Urinary bladder (tissue), 4 donors: ENCODE data around the gene EPHA5. TPM values are rescaled to one million over a fixed set of nuclear protein-coding genes. Genes with fewer than 3 reads are reported as not detected.

Experiments
- DNase-seq: peaks from one replicate; pipeline ENCODE4 v3.0.0-alpha.2; 2015; ENCODE audit errors: extremely low spot score
- H3K27ac ChIP-seq: one replicate; pipeline ENCODE4 v1.5.1; 2013; ENCODE audit warnings: low read depth, mild to moderate bottlenecking, moderate library complexity
- H3K36me3 ChIP-seq: one replicate; pipeline ENCODE4 v1.6.1; 2013; ENCODE audit warnings: mild to moderate bottlenecking, moderate library complexity; ENCODE audit not compliant: insufficient read depth
- H3K4me1 ChIP-seq: one replicate; pipeline ENCODE4 v1.6.1; 2013; ENCODE audit warnings: mild to moderate bottlenecking, moderate library complexity; ENCODE audit not compliant: insufficient read depth
- H3K4me3 ChIP-seq: one replicate; pipeline ENCODE4 v1.5.1; 2013; ENCODE audit warnings: low read depth, low read length
- WGBS: extraction: QIAGEN DNeasy Blood & Tissue Kit; methylation state at CpG from one replicate; pipeline ENCODE4 v1.1.7; 2013; 5-methylcytosine and 5-hydroxymethylcytosine counted together
- polyA plus RNA-seq: library from polyadenylated mRNA; stranded (reverse); fragments of 200-250 nt; gene quantifications from one replicate; pipeline ENCODE4 v1.2.3, GENCODE V29; 2013
- total RNA-seq: library from RNA; depleted of rRNA; stranded (reverse); fragments of >200 nt; gene quantifications from one replicate; pipeline ENCODE4 v1.2.3, GENCODE V29; 2014
- donor health status: healthy with polysubstance abuse.
- donor health status: healthy.

The EPHA5 gene
- total and polyA plus RNA-seq, 2 donors, result 0.35 to 4.1 TPM

GRCh38 chr4:65508168-65508567, 162.1 kb downstream of the EPHA5 start:
- Histone ChIP-seq H3K27ac (no peak overlapping the region), H3K4me1 (no peaks in the 10 kb centered on the region), H3K4me3 (no peak overlapping the region), H3K36me3 (no peaks in the 10 kb centered on the region)
- no peak for DNase-seq
- 48% methylated on average over 2 of the region's 2 CpGs for WGBS

DNA sequence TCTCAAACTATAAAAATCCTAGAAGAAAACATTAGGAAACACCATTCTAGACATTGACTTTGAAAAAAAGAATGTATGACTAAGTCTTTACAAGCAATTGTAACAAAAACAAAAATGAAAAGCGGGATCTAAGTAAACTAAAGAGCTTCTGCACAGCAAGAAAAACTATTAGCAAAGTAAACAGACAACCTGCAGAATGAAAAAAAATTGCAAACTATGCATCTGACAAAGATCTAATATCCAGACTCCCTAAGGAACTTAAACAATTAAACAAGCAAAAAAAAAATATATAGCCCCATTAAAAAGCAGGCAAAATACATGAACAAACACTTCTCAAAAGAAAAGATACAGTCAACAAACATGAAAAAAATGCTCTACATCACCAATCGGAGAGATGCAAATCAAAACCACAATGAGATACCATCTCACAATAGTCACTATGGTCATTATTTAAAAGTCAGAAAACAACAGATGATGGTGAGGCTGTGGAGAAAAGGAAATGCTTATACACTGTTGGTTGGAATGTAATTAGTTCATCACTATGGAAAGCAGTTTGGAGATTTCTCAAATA, 168.1 kb downstream of the EPHA5 start:
- WGBS, result 70% methylated on average over 2 of the region's 2 CpGs
- Histone ChIP-seq H3K27ac (no peak overlapping the region), H3K4me1 (no peaks in the 10 kb centered on the region), H3K36me3 (no peaks in the 10 kb centered on the region), H3K4me3 (no peak overlapping the region)
- no peak for DNase-seq

DNA sequence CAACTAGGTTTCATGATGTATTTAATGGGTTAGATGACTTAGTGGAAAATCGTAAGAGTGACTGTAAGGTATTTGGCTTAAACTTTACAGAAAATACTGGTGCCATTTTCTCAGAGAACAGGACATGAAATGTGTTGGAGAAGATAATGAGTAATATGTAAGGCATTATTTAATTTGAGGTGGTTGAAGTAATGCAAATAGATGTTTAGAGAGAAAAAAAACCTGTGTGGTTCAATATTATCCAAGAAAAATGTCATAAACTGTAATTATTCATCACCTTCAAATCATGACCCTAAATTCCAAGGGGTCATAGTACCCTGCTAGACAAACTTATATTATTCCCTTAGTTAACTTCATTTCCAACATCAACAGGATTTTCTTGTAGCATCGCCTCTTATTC, 171.7 kb downstream of the EPHA5 start:
- Histone ChIP-seq H3K4me1 (no peaks in the 10 kb centered on the region), H3K27ac (no peak overlapping the region), H3K36me3 (no peaks in the 10 kb centered on the region), H3K4me3 (no peak overlapping the region)
- no peak for DNase-seq
- 69% methylated on average over 2 of the region's 2 CpGs for WGBS

GRCh38 chr4:65495439-65495838, 174.8 kb downstream of the EPHA5 start:
- WGBS, result 56% methylated on average over 1 of the region's 1 CpG
- DNase-seq, result no peak
- Histone ChIP-seq H3K27ac (no peak overlapping the region), H3K36me3 (no peaks in the 10 kb centered on the region), H3K4me3 (no peak overlapping the region), H3K4me1 (no peaks in the 10 kb centered on the region)

GRCh38 chr4:65482410-65482809, 187.9 kb downstream of the EPHA5 start:
- Histone ChIP-seq H3K4me1 (no peaks in the 10 kb centered on the region), H3K36me3 (no peaks in the 10 kb centered on the region), H3K4me3 (no peak overlapping the region), H3K27ac (no peak overlapping the region)
- 80% methylated on average over 1 of the region's 1 CpG for WGBS
- DNase-seq, result no peak

DNA sequence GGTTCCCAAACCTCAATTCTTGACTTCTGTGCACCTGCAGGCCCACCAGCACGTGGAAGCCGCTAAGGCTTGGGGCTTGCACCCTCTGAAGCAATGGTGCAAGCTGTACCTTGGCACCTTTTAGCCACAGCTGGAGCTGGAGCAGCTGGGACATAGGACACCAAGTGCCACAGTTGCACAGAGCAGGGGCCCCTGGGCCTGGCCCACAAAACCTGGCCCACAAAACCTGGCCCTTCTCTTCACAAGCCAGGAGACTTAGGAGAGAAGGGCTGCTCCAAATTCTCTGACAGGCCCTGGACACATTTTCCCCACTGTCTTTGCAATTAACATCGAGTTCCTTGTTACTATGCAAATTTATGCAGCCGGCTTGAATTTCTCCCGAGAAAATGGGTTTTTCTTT, 197.8 kb downstream of the EPHA5 start:
- Histone ChIP-seq H3K4me3 (no peak overlapping the region), H3K36me3 (no peaks in the 10 kb centered on the region)
- 92% methylated on average over 5 of the region's 5 CpGs for WGBS

GRCh38 chr4:65467068-65467680, 203.1 kb downstream of the EPHA5 start:
- Histone ChIP-seq H3K36me3 (no peaks in the 10 kb centered on the region), H3K4me1 (no peaks in the 10 kb centered on the region), H3K27ac (no peak overlapping the region), H3K4me3 (no peak overlapping the region)
- DNase-seq, result peak; percentile 10
- 54% methylated on average over 1 of the region's 1 CpG for WGBS

More for the DNA sequence above, 197.8 kb downstream of the EPHA5 start:
- H3K27ac ChIP-seq, result no peak overlapping the region
- no peak for DNase-seq
- no peaks in the 10 kb centered on the region for H3K4me1 ChIP-seq

DNA sequence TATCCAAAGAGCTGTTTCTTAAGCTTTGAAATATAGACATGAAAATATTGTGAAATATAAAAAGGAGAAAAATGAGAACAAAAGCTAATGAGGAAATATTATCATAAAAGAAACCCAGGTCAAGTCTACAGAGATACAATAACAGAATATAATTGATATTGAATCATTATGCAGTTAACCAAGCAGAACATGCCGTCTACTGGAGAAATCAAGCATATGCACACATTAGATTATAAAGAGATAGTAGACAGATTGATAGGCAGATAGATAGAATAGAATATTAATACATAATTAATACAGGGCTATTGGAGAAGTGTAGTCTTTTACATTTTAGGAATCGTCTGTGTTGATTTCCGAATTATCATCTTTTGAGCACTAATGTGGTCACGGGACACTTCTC, 208.5 kb downstream of the EPHA5 start:
- H3K4me3 ChIP-seq, result no peak overlapping the region
- no peaks in the 10 kb centered on the region for H3K36me3 ChIP-seq
- 81% methylated on average over 4 of the region's 4 CpGs for WGBS
- no peak for DNase-seq
- H3K4me1 ChIP-seq, result no peaks in the 10 kb centered on the region
- no peak overlapping the region for H3K27ac ChIP-seq

- Histone ChIP-seq H3K4me3 (no peak overlapping the region), H3K4me1 (no peaks in the 10 kb centered on the region), H3K27ac (no peak overlapping the region), H3K36me3 (no peaks in the 10 kb centered on the region)
- DNase-seq, result no peak
- WGBS, result 51% methylated on average over 2 of the region's 2 CpGs
Observed at GRCh38 chr4:65457011-65457410, 213.3 kb downstream of the EPHA5 start.

DNA sequence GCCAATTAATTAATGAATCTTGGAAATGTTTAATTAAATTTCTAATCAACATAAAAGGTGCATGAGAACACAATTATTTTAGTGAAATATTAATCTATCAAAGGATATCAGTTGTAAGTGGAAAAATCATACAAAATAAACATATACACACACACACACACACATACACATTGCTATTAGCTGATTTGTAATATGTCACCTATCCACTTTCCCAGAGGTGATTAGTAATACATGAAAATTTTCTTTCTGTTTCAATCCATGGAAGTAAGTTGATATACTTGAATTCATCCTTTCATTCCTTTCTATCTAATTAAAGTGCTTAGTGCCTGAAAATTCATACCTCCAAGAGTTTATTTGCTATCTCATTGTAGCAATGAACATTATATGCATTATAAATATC, 213.7 kb downstream of the EPHA5 start:
- no peak overlapping the region for H3K4me3 ChIP-seq
- no peak overlapping the region for H3K27ac ChIP-seq
- DNase-seq, result no peak
- H3K36me3 ChIP-seq, result no peaks in the 10 kb centered on the region
- H3K4me1 ChIP-seq, result no peaks in the 10 kb centered on the region

DNA sequence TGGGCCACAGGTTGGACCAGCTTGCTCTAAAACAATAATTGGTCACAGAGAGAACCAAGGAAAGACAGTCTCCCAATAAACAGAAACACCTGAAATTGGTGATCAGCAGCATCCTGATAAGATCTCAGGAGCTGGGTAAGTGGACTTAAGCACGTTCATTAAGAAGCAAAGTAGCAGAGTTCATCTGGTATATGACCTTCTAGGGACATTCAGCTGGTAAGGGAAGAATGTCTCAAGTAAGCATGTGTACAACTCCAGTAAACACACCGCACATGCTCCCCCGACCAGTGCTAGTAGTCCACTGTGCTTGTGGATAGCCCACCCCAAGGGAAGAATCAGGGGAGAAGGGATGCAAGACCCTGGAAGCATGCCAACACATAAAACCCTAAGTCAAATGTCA, 216.9 kb downstream of the EPHA5 start:
- DNase-seq, result no peak
- Histone ChIP-seq H3K4me1 (no peaks in the 10 kb centered on the region), H3K27ac (no peak overlapping the region), H3K4me3 (no peak overlapping the region), H3K36me3 (no peaks in the 10 kb centered on the region)
- WGBS, result 58% methylated on average over 3 of the region's 3 CpGs

DNA sequence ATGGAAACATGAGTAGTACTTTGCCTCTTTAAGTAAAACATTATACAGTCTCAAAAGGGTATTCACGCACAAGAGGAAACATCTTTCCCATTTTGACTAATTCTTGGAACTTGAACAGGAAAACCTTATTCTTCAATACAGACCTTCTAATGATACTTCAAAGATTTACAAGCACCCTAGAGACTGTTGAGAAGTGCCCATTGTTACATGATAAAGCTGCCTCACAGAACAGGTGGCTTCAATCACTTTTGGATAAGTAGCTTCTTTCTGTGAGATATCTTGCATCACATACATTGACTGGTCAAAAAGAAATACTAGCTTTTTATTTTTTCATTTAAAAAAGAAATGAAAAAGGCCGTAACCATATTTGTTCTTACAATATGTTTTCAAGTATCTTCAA, 219.4 kb downstream of the EPHA5 start:
- no peak overlapping the region for H3K4me3 ChIP-seq
- DNase-seq, result no peak
- 82% methylated on average over 2 of the region's 2 CpGs for WGBS
- H3K4me1 ChIP-seq, result no peaks in the 10 kb centered on the region
- H3K36me3 ChIP-seq, result no peaks in the 10 kb centered on the region
- H3K27ac ChIP-seq, result no peak overlapping the region

DNA sequence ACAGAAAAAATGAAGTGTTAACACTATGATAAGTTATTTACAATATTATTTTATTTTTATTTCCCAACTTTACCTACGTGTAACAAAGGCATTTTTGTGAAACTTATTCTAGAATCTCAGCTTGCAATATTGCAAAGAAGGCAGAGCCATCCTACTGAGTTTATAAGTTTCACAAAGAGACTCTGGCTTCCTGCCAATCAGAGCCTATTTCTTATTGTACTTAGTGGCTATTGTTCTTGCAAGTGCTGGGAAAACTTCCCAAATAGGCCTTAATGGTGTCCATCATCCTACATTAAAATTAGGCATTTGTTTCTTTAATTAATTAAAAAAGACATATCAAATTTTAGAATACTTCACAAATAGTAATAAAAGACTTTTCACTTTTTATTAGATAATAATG, 233.2 kb downstream of the EPHA5 start:
- Histone ChIP-seq H3K27ac (no peak overlapping the region), H3K36me3 (peaks cover 2% of the 10 kb centered on the region), H3K4me3 (no peak overlapping the region), H3K4me1 (no peaks in the 10 kb centered on the region)
- 59% methylated on average over 1 of the region's 1 CpG for WGBS
- DNase-seq, result no peak

DNA sequence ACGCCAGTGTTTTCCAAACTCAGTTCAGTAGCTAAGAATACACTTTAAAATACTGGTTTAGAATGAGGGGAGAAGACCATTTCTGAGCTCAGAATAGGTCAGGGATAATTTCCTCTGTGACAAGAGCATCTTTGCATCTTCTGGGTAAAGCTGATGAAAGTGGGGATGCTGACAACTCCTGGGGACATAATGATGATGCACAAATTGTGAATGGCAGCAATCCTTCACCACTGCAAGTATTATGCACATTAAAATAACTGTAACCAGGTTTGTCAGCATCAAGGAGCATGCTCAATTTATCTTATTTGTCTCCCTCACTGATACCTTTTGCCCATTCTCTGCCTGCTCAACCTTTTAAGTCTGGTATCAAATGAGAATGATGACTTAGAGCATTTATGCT, 248.2 kb downstream of the EPHA5 start:
- 79% methylated on average over 1 of the region's 1 CpG for WGBS
- H3K4me3 ChIP-seq, result no peak overlapping the region
- H3K4me1 ChIP-seq, result no peaks in the 10 kb centered on the region
- no peak overlapping the region for H3K27ac ChIP-seq
- H3K36me3 ChIP-seq, result no peaks in the 10 kb centered on the region
- DNase-seq, result no peak

- no peaks in the 10 kb centered on the region for H3K36me3 ChIP-seq
- no peaks in the 10 kb centered on the region for H3K4me1 ChIP-seq
- no peak overlapping the region for H3K27ac ChIP-seq
- no peak for DNase-seq
- H3K4me3 ChIP-seq, result no peak overlapping the region
Observed at GRCh38 chr4:65420036-65420435, 250.3 kb downstream of the EPHA5 start.
